Sigmoid colon (tissue), 4 donors: Measurements from ENCODE around the gene LAMA3.

Source experiments
- CTCF ChIP-seq, 4 experiments: fragments of 450-650 bp in 3 of 4; fragments of 200-600 bp in 1 of 4; IDR thresholded peaks; one replicate each; pipeline ENCODE4 v1.5.1; 2016 to 2019; ENCODE audit warnings: antibody characterized with exemption in 4 of 4, mild to moderate bottlenecking in 3 of 4, moderate library complexity in 2 of 4
- EP300 ChIP-seq, 4 donors: sonication (generic); formaldehyde crosslinking; IDR thresholded peaks; one replicate each; pipeline ENCODE4 v1.6.1; 2017; ENCODE audit warnings: antibody characterized with exemption in 4 of 4
- POLR2A ChIP-seq, 2 donors: fragments of 450-650 bp; IDR thresholded peaks; one replicate each; pipeline ENCODE4 v1.6.1; 2016; ENCODE audit warnings: antibody characterized with exemption in 2 of 2, mild to moderate bottlenecking in 2 of 2, moderate library complexity in 2 of 2
- POLR2AphosphoS5 ChIP-seq, 4 donors: sonication (generic); formaldehyde crosslinking; IDR thresholded peaks; one replicate each; pipeline ENCODE4 v1.6.1; 2017; ENCODE audit warnings: antibody characterized with exemption in 4 of 4

GRCh38 chr18:23998820-23999219 lies 309.6 kb downstream of the LAMA3 start:
- no peak for TF ChIP-seq CTCF (IDR thresholded peaks at IDR 0.05)
- no peak for TF ChIP-seq POLR2AphosphoS5 (IDR thresholded peaks at IDR 0.05)
- TF ChIP-seq POLR2A (IDR thresholded peaks at IDR 0.05): no peak
- TF ChIP-seq EP300 (IDR thresholded peaks at IDR 0.05): no peak
